ENCODE results near the gene ITSN1. TPM values are rescaled to one million over a fixed set of nuclear protein-coding genes. Genes with fewer than 3 reads are reported as not detected.

ITSN1 gene
- total and polyA plus RNA-seq, 4 donors: 20.3 to 112 (median 40.2) TPM

GRCh38 chr21:33828083-33828482, 185.8 kb downstream of the ITSN1 start:
- TF ChIP-seq HNF4G (IDR thresholded peaks at IDR 0.05) (no peak), TAF1 (conservative IDR thresholded peaks at IDR 0.05) (no peak), FOXA1 (IDR thresholded peaks at IDR 0.05) (no peak), HNF4A (conservative IDR thresholded peaks at IDR 0.05) (no peak), FOXA2 (IDR thresholded peaks at IDR 0.05) (no peak)
- no peak for DNase-seq (ENCODE audit: low spot score)
- H3K9me3 ChIP-seq (ENCODE audit: control insufficient read depth in 4 of 4, low read length in 3 of 4): no peaks in the 10 kb centered on the region
- WGBS: 95% methylated on average over 4 of the region's 4 CpGs
- H3K4me1 ChIP-seq (ENCODE audit: control insufficient read depth in 4 of 4, insufficient read depth in 4 of 4, low read length in 3 of 4): no peaks in the 10 kb centered on the region
- H3K27me3 ChIP-seq (ENCODE audit: control insufficient read depth in 4 of 4, insufficient read depth in 4 of 4, low read length in 3 of 4): no peaks in the 10 kb centered on the region
- H3K4me3 ChIP-seq (ENCODE audit: low read depth in 1 of 3, low read length in 3 of 3): no peak overlapping the region
- H3K9ac ChIP-seq (ENCODE audit: low read depth in 1 of 2, low read length in 2 of 2): no peak overlapping the region
- H3K36me3 ChIP-seq (ENCODE audit: control insufficient read depth in 4 of 4, insufficient read depth in 3 of 4, low read depth in 1 of 4, low read length in 3 of 4): peaks cover 16 to 37% (median 28%) of the 10 kb centered on the region in 4 donors
- H3K27ac ChIP-seq (ENCODE audit: low read depth in 1 of 2, low read length in 2 of 2): no peak overlapping the region

- no peak overlapping the region for H3K4me3 ChIP-seq (ENCODE audit: low read depth in 1 of 3, low read length in 3 of 3)
- no peaks in the 10 kb centered on the region for H3K9me3 ChIP-seq (ENCODE audit: control insufficient read depth in 4 of 4, low read length in 3 of 4)
- no peak for DNase-seq (ENCODE audit: low spot score)
- no peak overlapping the region for H3K9ac ChIP-seq (ENCODE audit: low read depth in 1 of 2, low read length in 2 of 2)
- H3K36me3 ChIP-seq (ENCODE audit: control insufficient read depth in 4 of 4, insufficient read depth in 3 of 4, low read depth in 1 of 4, low read length in 3 of 4): peaks cover 16 to 33% (median 26%) of the 10 kb centered on the region in 4 donors
- WGBS: 93% methylated on average over 4 of the region's 4 CpGs
- no peak for TF ChIP-seq TAF1 (conservative IDR thresholded peaks at IDR 0.05)
- TF ChIP-seq SP1 (IDR thresholded peaks at IDR 0.05): no peak
- no peak for TF ChIP-seq GABPA (IDR thresholded peaks at IDR 0.05 in 1 of 2, conservative IDR thresholded peaks at IDR 0.05 in 1 of 2)
- no peak for TF ChIP-seq REST (IDR thresholded peaks at IDR 0.05)
- no peak for TF ChIP-seq CTCF (IDR thresholded peaks at IDR 0.05; ENCODE audit: low read depth, low read length, missing input control)
- H3K27me3 ChIP-seq (ENCODE audit: control insufficient read depth in 4 of 4, insufficient read depth in 4 of 4, low read length in 3 of 4): no peaks in the 10 kb centered on the region
- no peaks in the 10 kb centered on the region for H3K4me1 ChIP-seq (ENCODE audit: control insufficient read depth in 4 of 4, insufficient read depth in 4 of 4, low read length in 3 of 4)
- H3K27ac ChIP-seq (ENCODE audit: low read depth in 1 of 2, low read length in 2 of 2): no peak overlapping the region
Measured at GRCh38 chr21:33828577-33828976, 186.3 kb downstream of the ITSN1 start.

GRCh38 chr21:33829844-33830243, 187.5 kb downstream of the ITSN1 start:
- Histone ChIP-seq H3K4me3 (ENCODE audit: low read depth in 1 of 3, low read length in 3 of 3) (no peak overlapping the region), H3K9ac (ENCODE audit: low read depth in 1 of 2, low read length in 2 of 2) (no peak overlapping the region), H3K9me3 (ENCODE audit: control insufficient read depth in 4 of 4, low read length in 3 of 4) (no peaks in the 10 kb centered on the region), H3K4me1 (ENCODE audit: control insufficient read depth in 4 of 4, insufficient read depth in 4 of 4, low read length in 3 of 4) (no peaks in the 10 kb centered on the region), H3K36me3 (ENCODE audit: control insufficient read depth in 4 of 4, insufficient read depth in 3 of 4, low read depth in 1 of 4, low read length in 3 of 4) (peaks cover 16 to 37% (median 23%) of the 10 kb centered on the region in 4 donors), H3K27ac (ENCODE audit: low read depth in 1 of 2, low read length in 2 of 2) (no peak overlapping the region), H3K27me3 (ENCODE audit: control insufficient read depth in 4 of 4, insufficient read depth in 4 of 4, low read length in 3 of 4) (no peaks in the 10 kb centered on the region)
- no peak for DNase-seq (ENCODE audit: low spot score)
- 98% methylated on average over 9 of the region's 9 CpGs for WGBS
- TF ChIP-seq RXRA (IDR thresholded peaks at IDR 0.05): no peak
- no peak for TF ChIP-seq FOXA2 (IDR thresholded peaks at IDR 0.05)
- no peak for TF ChIP-seq HNF4G (IDR thresholded peaks at IDR 0.05)
- no peak for TF ChIP-seq FOXA1 (IDR thresholded peaks at IDR 0.05)
- no peak for TF ChIP-seq YY1 (IDR thresholded peaks at IDR 0.05)
- no peak for TF ChIP-seq HNF4A (conservative IDR thresholded peaks at IDR 0.05)
- TF ChIP-seq CTCF (IDR thresholded peaks at IDR 0.05; ENCODE audit: low read depth, low read length, missing input control): no peak
- no peak for TF ChIP-seq EGR1 (IDR thresholded peaks at IDR 0.05; ENCODE audit: low read depth in 2 of 2)
- TF ChIP-seq JUND (IDR thresholded peaks at IDR 0.05): no peak
- no peak for TF ChIP-seq REST (IDR thresholded peaks at IDR 0.05)
- TF ChIP-seq ZBTB33 (IDR thresholded peaks at IDR 0.05): no peak

Data from liver (tissue), 9 donors.